Ascending aorta (tissue), 2 donors: ENCODE results near the gene TES. TPM values are rescaled to one million over a fixed set of nuclear protein-coding genes. Genes with fewer than 3 reads are reported as not detected.

Source experiments
- DNase-seq, 2 donors: peaks; one replicate each; pipeline ENCODE4 v3.0.0-alpha.2; 2019; ENCODE audit warnings: low spot score in 2 of 2
- H3K27ac ChIP-seq, 2 donors: fragments of 200-600 bp; sonication (generic); one replicate each; pipeline ENCODE4 v1.5.1; 2016 to 2017; ENCODE audit warnings: mild to moderate bottlenecking in 1 of 2
- H3K27me3 ChIP-seq: fragments of 200-600 bp; sonication (generic); one replicate; pipeline ENCODE4 v1.5.1; 2017
- H3K36me3 ChIP-seq, 2 donors: fragments of 200-600 bp; sonication (generic); one replicate each; pipeline ENCODE4 v1.5.1; 2016
- H3K4me1 ChIP-seq, 2 donors: fragments of 200-600 bp; sonication (generic); one replicate each; pipeline ENCODE4 v1.5.1; 2016 to 2017; ENCODE audit warnings: mild to moderate bottlenecking in 1 of 2
- H3K4me3 ChIP-seq, 2 donors: fragments of 200-600 bp; sonication (generic); one replicate each; pipeline ENCODE4 v1.5.1; 2016 to 2017; ENCODE audit warnings: mild to moderate bottlenecking in 1 of 2
- H3K9me3 ChIP-seq, 2 donors: fragments of 200-600 bp; sonication (generic); one replicate each; pipeline ENCODE4 v1.5.1; 2016
- CTCF ChIP-seq, 3 experiments: fragments of 200-600 bp in 2 of 3; fragments of 450-650 bp in 1 of 3; sonication (generic) in 2 of 3; IDR thresholded peaks; one replicate each; pipeline ENCODE4 v1.5.1; 2016 to 2019; ENCODE audit warnings: antibody characterized with exemption in 3 of 3, mild to moderate bottlenecking in 1 of 3, moderate library complexity in 1 of 3
- intact Hi-C: fragments of 100-400 bp; cut with DNase I; formaldehyde crosslinking; loops from one replicate; pipeline ENCODE4 v1.15.1; 2023
- total RNA-seq: library from RNA; depleted of rRNA; stranded (reverse); fragments of >200 nt; gene quantifications from one replicate; pipeline ENCODE4 v1.1.0, GENCODE V29; 2016

Gene TES
- total RNA-seq, 1 donor from 2014 or later, result 108 TPM

- intact Hi-C loops, result no loop called here
These were observed 6.7 kb downstream of the TES start for GRCh38 chr7:116216956-116217571.

GRCh38 chr7:116218051-116218645, 7.8 kb downstream of the TES start:
- peak overlapping the region; percentile 91 to 99 for H3K27ac ChIP-seq
- H3K27me3 ChIP-seq, result no peaks in the 10 kb centered on the region
- H3K4me1 ChIP-seq, result peaks cover 11 to 82% of the 10 kb centered on the region in 2 donors
- intact Hi-C loops, result no loop called here
- H3K9me3 ChIP-seq, result no peaks in the 10 kb centered on the region
- TF ChIP-seq CTCF (IDR thresholded peaks at IDR 0.05), result no peak
- peak overlapping the region; percentile 32 to 41 for H3K4me3 ChIP-seq
- no peaks in the 10 kb centered on the region for H3K36me3 ChIP-seq
- DNase-seq, result no peak

More at GRCh38 chr7:116216956-116217571, 6.7 kb downstream of the TES start:
- H3K4me3 ChIP-seq, result peak overlapping the region in 1 of 2 donors; percentile 5
- no peaks in the 10 kb centered on the region for H3K9me3 ChIP-seq
- no peak for DNase-seq
- H3K4me1 ChIP-seq, result peaks cover 11 to 76% of the 10 kb centered on the region in 2 donors
- TF ChIP-seq CTCF (IDR thresholded peaks at IDR 0.05), result no peak
- H3K27ac ChIP-seq, result peak overlapping the region; percentile 91 to 99
- H3K36me3 ChIP-seq, result no peaks in the 10 kb centered on the region
- no peaks in the 10 kb centered on the region for H3K27me3 ChIP-seq

GRCh38 chr7:116218747-116219146, 8.4 kb downstream of the TES start:
- H3K27me3 ChIP-seq, result no peaks in the 10 kb centered on the region
- H3K36me3 ChIP-seq, result no peaks in the 10 kb centered on the region
- no peak for TF ChIP-seq CTCF (IDR thresholded peaks at IDR 0.05)
- intact Hi-C loops, result no loop called here
- peak overlapping the region in 1 of 2 donors; percentile 32 for H3K4me3 ChIP-seq
- no peaks in the 10 kb centered on the region for H3K9me3 ChIP-seq
- H3K4me1 ChIP-seq, result peaks cover 11 to 87% of the 10 kb centered on the region in 2 donors
- H3K27ac ChIP-seq, result peak overlapping the region; percentile 91 to 99
- no peak for DNase-seq

- peak overlapping the region; percentile 27 to 91 for H3K27ac ChIP-seq
- peaks cover 11 to 84% of the 10 kb centered on the region in 2 donors for H3K4me1 ChIP-seq
- DNase-seq, result no peak
- H3K4me3 ChIP-seq, result peak overlapping the region in 1 of 2 donors; percentile 32
- TF ChIP-seq CTCF (IDR thresholded peaks at IDR 0.05), result no peak
- intact Hi-C loops, result no loop called here
- H3K9me3 ChIP-seq, result no peaks in the 10 kb centered on the region
- no peaks in the 10 kb centered on the region for H3K27me3 ChIP-seq
- no peaks in the 10 kb centered on the region for H3K36me3 ChIP-seq
These were observed 8.9 kb downstream of the TES start for GRCh38 chr7:116219288-116219687.

- H3K4me1 ChIP-seq, result peaks cover 11 to 83% of the 10 kb centered on the region in 2 donors
- intact Hi-C loops, result no loop called here
- no peaks in the 10 kb centered on the region for H3K36me3 ChIP-seq
- no peak for DNase-seq
- no peak for TF ChIP-seq CTCF (IDR thresholded peaks at IDR 0.05)
- H3K4me3 ChIP-seq, result peak overlapping the region in 1 of 2 donors; percentile 19
- no peaks in the 10 kb centered on the region for H3K27me3 ChIP-seq
- no peaks in the 10 kb centered on the region for H3K9me3 ChIP-seq
- peak overlapping the region; percentile 27 to 91 for H3K27ac ChIP-seq
These were observed 9.5 kb downstream of the TES start for GRCh38 chr7:116219834-116220233.
